GM19238 (cell line): ENCODE data around the gene TMEM86B.

Experiments
- DNase-seq: peaks from one replicate; pipeline ENCODE4 v3.0.0; 2011; ENCODE audit warnings: low spot score; ENCODE audit not compliant: insufficient read length

Gene TMEM86B

GRCh38 chr19:55257461-55258420, 29.2 kb upstream of the TMEM86B start:
- no peak for DNase-seq

DNA sequence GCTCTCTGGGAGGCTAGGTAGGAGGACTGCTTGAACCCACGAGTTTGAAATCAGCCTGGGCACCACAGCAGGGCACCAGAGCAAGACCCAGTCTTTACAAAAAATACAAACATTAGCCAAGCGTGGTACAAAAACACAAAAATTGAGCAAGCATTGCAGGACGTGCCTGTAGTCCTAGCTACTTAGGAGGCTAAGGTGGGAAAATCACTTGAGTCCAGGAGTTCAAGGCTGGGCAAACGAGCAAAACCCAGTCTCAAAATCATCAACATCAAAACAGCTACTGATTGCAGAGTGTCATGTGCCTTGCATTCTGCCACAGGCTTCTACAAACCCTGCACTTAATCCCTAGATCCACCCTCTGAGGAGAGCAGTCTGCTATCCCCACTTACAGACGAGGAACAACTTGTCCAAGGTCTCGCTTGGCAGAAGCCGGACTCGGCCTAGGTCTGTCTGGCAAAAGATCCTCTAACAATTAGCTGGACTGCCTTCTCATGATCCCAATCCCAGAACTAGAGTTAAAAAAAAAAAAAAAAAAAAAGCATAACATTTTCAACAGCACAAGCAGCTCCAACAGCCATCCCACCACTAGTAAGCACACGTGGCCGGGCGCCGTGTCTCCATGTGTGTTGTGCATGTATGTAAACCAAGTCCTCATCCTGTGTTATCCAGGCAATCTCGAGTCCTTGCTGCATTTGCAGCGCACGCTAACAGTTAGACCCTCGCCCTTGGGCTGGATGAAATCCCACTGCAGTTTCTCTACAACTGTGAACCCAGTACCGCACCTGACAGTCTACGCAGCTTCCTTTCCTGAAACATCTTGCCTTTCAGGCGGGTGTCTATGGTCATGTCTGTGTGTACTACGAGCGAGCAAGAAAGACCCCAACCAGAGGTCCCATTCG, 28.2 kb upstream of the TMEM86B start:
- DNase-seq = no peak

DNA sequence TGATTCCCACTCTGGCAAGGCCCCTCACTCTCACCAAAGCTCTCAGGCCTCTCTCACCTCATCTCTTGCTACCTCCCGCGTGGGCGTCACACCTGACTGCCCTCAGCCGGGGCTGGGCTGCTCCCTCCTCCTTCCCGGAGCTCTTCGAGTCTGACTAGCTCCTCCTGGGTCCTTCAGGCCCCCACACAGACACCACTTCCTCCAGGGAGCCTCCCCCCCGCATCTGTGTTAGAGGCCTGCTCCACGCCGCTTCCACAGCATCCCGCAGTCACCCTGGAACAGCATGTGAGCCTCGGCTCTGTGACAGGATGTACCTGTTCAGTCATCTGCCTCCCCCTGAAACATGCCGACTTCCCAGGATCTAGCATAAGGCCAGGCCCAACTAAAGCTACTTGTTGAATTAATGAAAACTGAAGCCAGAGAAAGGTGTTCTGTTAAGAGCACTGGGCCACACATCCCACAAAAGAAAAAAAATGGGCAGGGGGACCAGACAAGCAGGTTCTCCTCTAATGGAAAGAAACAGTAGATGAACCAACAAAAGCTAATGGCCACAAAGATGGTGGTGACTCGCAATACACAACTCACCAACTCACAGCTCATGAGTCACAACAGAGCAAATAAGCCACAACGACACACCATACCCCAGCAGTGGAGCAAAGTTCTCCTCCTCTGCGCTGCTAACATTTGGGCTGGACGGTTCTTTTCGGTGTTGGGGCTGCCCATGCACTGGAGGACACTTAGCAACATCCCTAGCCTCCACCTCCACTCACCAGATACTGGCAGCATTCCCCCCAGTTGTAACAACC, 27.3 kb upstream of the TMEM86B start:
- DNase-seq = peak; percentile 60

GRCh38 chr19:55254625-55254977, 26.0 kb upstream of the TMEM86B start:
- no peak for DNase-seq

- peak; percentile 81 for DNase-seq
These were observed 25.5 kb upstream of the TMEM86B start for GRCh38 chr19:55253842-55254624.

- DNase-seq = no peak
These were observed 24.4 kb upstream of the TMEM86B start for GRCh38 chr19:55252760-55253663.

DNA sequence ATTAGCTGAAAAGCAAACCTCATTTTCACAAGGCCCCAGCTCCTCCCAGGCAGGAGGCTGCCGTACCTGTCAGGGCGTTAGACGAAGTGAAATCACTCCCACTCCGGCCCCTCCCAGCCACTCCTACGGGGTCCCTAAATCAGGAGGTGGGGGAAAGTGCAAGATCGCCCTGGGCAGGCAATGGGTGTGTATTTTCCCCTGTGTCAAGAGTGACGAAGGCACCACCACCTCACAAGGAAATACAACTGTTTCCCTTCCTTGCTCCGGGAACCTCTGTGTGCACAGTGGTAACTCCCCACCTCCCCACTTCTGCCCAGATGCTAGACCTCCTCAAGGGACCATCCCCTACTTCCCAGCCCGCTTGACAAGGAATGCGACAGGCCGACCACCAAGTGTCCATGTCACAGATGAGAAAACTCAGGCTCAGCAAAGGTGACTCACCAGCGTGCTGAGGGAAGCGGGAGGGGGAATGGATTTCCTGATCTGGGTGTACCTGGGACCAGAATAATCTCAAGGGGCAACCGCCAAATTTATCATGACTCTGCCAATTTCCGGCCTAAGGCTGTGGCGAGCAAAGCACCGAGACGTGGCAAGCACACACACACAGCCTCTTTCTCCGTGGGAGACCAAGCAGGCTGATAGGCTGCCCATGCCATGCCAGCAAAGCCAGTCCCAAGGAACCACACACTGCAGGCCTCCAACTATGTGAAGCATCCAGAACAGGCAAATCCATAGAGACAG, 22.9 kb upstream of the TMEM86B start:
- no peak for DNase-seq

- no peak for DNase-seq
These were observed 21.9 kb upstream of the TMEM86B start for GRCh38 chr19:55250262-55251036.

GRCh38 chr19:55249841-55250240, 21.3 kb upstream of the TMEM86B start:
- DNase-seq = no peak

GRCh38 chr19:55248704-55249103, 20.1 kb upstream of the TMEM86B start:
- DNase-seq = no peak

DNA sequence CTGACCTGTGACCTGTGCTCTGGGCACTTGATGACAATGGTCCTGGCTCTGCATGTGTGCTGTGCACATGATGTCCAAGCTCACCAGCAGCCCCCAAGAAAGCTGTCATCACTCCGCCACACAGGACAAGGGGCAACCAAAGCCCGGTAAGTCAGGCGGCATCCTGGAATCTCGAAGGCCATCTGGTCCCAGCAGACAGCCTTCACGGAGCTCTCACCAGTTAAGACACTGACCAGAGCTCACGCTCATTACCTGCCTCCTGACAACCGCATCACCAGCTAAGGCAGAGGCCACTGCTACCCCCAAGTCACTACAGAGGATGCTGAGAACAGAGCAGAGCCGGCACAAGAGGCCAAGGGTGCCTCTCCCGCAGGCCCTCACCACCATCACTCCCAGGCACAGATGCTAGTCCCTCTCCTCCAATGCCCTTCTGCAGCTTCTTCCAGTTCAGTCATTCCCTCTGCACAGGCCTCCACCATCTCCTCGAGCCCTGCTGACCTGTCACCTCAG, 19.7 kb upstream of the TMEM86B start:
- no peak for DNase-seq

DNA sequence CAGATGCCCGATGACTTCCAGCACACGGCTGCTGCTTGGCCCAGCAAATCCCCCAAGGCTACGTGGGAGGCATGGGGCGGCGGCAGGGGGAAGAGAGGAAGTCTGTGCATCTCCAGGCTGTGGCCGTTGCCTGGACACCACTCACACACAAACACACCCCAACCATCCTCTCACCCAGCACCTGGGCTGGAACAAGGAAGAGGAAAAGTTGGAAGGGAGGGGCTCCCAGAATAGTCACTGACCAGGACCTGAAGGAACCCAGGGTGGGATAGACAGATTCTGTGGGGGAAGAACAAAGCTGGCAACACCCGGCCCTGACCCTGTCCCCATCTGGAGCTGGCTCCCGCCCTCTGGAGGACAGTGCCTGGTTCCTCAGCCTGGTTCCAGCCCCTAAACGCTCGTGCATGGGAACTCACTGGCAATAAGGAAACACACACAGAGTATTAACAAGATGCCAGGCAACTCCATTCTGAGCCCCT, 19.1 kb upstream of the TMEM86B start:
- no peak for DNase-seq

- DNase-seq = no peak
These were observed 18.2 kb upstream of the TMEM86B start for GRCh38 chr19:55246462-55247451.

- DNase-seq = no peak
These were observed 16.8 kb upstream of the TMEM86B start for GRCh38 chr19:55245236-55245904.

DNA sequence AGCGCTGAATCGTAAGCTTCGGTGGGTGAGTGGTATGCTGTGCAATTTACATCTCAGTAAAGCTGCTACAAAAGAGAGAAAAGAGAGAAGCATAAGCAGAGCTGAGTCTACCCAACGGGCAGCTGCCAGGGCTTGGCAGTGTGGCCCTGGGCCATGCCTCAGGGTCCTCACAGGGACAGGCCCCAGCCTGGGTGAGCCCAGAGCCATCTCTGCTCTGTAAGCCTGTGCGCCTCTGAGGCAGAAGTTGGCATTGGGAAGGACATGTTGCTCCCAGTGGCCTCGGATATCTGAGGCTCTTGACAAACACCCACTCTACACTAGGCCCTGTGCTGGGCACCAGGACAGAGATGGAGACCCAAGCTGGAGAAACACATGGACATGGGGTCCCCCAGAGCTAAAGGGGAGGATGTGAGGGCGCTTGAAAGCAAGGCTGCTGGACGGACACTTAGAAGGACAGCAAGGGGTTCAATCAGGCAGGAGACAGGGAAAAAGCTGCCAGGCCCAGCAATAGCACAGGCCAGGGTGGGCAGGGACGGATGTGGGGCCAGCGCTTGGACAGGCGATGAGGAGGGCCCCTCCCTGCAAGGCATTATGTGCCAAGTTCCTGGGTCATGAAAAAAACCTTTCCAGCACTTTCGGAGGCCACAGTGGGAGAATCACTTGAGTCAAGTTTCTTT, 15.6 kb upstream of the TMEM86B start:
- DNase-seq = no peak
